ENCODE measurements around the gene PARP9. TPM values are rescaled to one million over a fixed set of nuclear protein-coding genes. Genes with fewer than 3 reads are reported as not detected.

Gene PARP9
- total and polyA plus RNA-seq, 12 donors = 20.8 to 70.5 (median 40.7) TPM

DNA sequence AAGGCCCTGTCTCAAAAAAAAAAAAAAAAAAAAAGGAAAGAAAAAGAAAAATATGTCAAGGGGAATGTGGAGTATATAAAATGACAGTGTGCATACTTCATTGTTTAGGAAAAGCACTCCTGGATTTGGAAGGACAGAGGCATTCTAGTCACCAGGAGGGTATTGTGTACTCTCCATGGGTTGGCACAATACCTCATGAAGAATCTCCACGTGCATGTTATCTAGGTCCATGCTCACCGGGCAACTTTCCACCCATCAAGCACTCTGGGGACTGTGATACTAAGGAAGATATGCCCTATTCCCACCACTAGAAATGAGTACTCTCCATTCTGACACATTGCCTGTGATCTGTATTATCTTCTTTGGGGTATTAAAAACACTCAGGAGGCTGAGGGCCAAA lies 33.9 kb downstream of the PARP9 start:
- H3K4me3 ChIP-seq = no peak overlapping the region
- no peaks in the 10 kb centered on the region for H3K9me3 ChIP-seq (replicated peaks in 1 of 3)
- intact Hi-C loops (cut with DNase I) = loop anchor here in 1 of 2 donors (10.0 kb wide), 1 partner anchor 75 kb away; no protein-coding TSS in a partner anchor
- TF ChIP-seq, protein P1, sequence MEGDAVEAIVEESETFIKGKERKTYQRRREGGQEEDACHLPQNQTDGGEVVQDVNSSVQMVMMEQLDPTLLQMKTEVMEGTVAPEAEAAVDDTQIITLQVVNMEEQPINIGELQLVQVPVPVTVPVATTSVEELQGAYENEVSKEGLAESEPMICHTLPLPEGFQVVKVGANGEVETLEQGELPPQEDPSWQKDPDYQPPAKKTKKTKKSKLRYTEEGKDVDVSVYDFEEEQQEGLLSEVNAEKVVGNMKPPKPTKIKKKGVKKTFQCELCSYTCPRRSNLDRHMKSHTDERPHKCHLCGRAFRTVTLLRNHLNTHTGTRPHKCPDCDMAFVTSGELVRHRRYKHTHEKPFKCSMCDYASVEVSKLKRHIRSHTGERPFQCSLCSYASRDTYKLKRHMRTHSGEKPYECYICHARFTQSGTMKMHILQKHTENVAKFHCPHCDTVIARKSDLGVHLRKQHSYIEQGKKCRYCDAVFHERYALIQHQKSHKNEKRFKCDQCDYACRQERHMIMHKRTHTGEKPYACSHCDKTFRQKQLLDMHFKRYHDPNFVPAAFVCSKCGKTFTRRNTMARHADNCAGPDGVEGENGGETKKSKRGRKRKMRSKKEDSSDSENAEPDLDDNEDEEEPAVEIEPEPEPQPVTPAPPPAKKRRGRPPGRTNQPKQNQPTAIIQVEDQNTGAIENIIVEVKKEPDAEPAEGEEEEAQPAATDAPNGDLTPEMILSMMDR (IDR thresholded peaks at IDR 0.05) = no peak
- no peak for TF ChIP-seq POLR2A (IDR thresholded peaks at IDR 0.05)
- DNase-seq = no peak
- peaks cover 0 to 3% of the 10 kb centered on the region in 2 donors for H3K4me1 ChIP-seq (replicated peaks in 1 of 2)
- H3K36me3 ChIP-seq (replicated peaks in 1 of 2) = peaks cover 0 to 65% of the 10 kb centered on the region in 2 donors
- H3K27me3 ChIP-seq = no peaks in the 10 kb centered on the region
- no peak overlapping the region for H3K27ac ChIP-seq
- WGBS, 4 donors = 82 to 92% (median 86%) methylated on average over 2 of the region's 2 CpGs

DNA sequence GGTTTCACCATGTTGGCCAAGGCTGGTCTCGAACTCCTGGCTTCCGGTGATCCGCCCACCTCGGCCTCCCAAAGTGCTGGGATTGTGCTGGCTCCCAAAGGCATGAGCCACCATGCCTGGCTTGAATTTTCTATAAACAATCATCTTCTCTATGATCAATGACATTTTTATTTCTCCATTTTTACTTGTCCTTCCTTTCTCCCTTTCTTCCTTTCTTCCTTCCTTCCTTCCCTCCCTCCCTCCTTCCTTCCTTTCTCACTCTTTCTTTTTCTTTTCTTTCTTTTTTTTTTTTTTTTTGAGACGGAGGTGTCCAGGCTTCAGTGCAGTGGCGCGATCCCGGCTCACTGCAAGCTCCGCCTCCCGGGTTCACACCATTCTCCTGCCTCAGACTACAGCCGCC lies 40.8 kb downstream of the PARP9 start:
- no peaks in the 10 kb centered on the region for H3K9me3 ChIP-seq (replicated peaks in 1 of 3)
- TF ChIP-seq, protein P1 (IDR thresholded peaks at IDR 0.05) = no peak
- TF ChIP-seq POLR2A (IDR thresholded peaks at IDR 0.05) = no peak
- 94 to 97% (median 96%) methylated on average over 11 of the region's 11 CpGs for WGBS, 4 donors
- no peaks in the 10 kb centered on the region for H3K27me3 ChIP-seq
- intact Hi-C loops (cut with DNase I) = no loop called here
- H3K36me3 ChIP-seq (replicated peaks in 1 of 2) = peaks cover 0 to 13% of the 10 kb centered on the region in 2 donors
- H3K27ac ChIP-seq = no peak overlapping the region
- no peak overlapping the region for H3K4me3 ChIP-seq
- no peaks in the 10 kb centered on the region for H3K4me1 ChIP-seq (replicated peaks in 1 of 2)
- no peak for DNase-seq

DNA sequence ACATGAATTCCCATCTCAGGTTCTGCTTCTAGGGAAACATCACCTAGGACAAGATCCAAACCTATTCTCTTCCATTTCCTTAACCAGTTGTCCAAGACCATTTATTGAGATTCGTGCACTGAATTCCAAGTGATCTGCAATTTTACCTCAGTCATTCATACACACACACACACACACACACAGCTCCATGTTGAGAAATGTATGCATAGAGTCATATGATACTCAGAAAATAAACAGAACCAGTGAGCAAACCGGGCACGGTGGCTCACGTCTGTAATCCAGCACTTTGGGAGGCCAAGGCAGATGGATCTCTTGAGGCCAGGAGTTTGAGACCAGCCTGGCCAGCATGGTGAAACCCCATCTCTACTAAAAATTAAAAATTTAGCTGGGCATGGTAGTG lies 43.2 kb downstream of the PARP9 start:
- no peaks in the 10 kb centered on the region for H3K4me1 ChIP-seq (replicated peaks in 1 of 2)
- H3K4me3 ChIP-seq = no peak overlapping the region
- 86 to 93% (median 89%) methylated on average over 4 of the region's 4 CpGs for WGBS, 4 donors
- intact Hi-C loops (cut with DNase I) = no loop called here
- DNase-seq = no peak
- no peaks in the 10 kb centered on the region for H3K9me3 ChIP-seq (replicated peaks in 1 of 3)
- no peaks in the 10 kb centered on the region for H3K27me3 ChIP-seq
- TF ChIP-seq, protein P1 (IDR thresholded peaks at IDR 0.05) = no peak
- TF ChIP-seq POLR2A (IDR thresholded peaks at IDR 0.05) = no peak
- no peaks in the 10 kb centered on the region for H3K36me3 ChIP-seq (replicated peaks in 1 of 2)
- H3K27ac ChIP-seq = no peak overlapping the region

DNA sequence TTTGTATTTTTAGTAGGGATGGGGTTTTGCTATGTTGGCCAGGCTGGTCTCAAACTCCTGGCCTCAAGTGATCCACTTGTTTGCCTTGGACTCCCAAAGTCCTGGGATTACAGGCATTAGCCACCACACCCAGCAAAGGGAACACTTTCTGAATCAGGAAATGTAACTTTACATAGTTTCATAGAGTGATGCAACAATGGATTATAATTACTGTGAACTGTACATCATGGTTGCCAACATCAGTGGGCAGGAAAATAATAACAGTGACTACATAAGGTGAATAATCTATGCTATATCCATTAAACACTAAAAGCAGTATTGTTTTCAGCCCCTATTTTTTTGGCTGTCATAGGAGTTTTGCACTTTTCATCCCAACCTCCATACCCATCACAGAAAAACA lies 44.4 kb downstream of the PARP9 start:
- no peak overlapping the region for H3K4me3 ChIP-seq
- H3K27me3 ChIP-seq = no peaks in the 10 kb centered on the region
- no peaks in the 10 kb centered on the region for H3K9me3 ChIP-seq (replicated peaks in 1 of 3)
- no peaks in the 10 kb centered on the region for H3K36me3 ChIP-seq (replicated peaks in 1 of 2)
- H3K4me1 ChIP-seq (replicated peaks in 1 of 2) = no peaks in the 10 kb centered on the region
- no peak for TF ChIP-seq POLR2A (IDR thresholded peaks at IDR 0.05)
- TF ChIP-seq, protein P1 (IDR thresholded peaks at IDR 0.05) = no peak
- intact Hi-C loops (cut with DNase I) = no loop called here
- DNase-seq = no peak
- H3K27ac ChIP-seq = no peak overlapping the region
